DND-41 (cell line): Measurements from ENCODE around the gene NIT1.

Experiments used
- ATAC-seq: fragments of 200-7000 bp; cut with Tn5 transposase; 3 replicates; pipeline ENCODE4 v1.9.1; 2021; ENCODE audit warnings: low read depth; ENCODE audit not compliant: insufficient read depth
- DNase-seq: peaks from one replicate; pipeline ENCODE4 v3.0.0-alpha.2; 2020
- H2AFZ ChIP-seq: 2 replicates; pipeline ENCODE4 v1.6.0; 2012; ENCODE audit warnings: low read depth, low read length
- H3K27ac ChIP-seq: 2 replicates; pipeline ENCODE4 v1.5.1; 2012; ENCODE audit warnings: low read length, inconsistent platforms
- H3K27me3 ChIP-seq: fragments of 200-600 bp; sonication (generic); 2 replicates; pipeline ENCODE4 v1.6.0; 2012; ENCODE audit warnings: low read length, mild to moderate bottlenecking, inconsistent platforms; ENCODE audit not compliant: insufficient read depth, poor library complexity
- H3K36me3 ChIP-seq: 2 replicates; pipeline ENCODE4 v1.5.1; 2012; ENCODE audit warnings: low read length, inconsistent platforms; ENCODE audit not compliant: insufficient read depth
- H3K4me1 ChIP-seq: 2 replicates; pipeline ENCODE4 v1.5.1; 2012; ENCODE audit warnings: mild to moderate bottlenecking, low read length; ENCODE audit not compliant: insufficient read depth
- H3K4me2 ChIP-seq: 2 replicates; pipeline ENCODE4 v1.6.0; 2012; ENCODE audit warnings: mild to moderate bottlenecking, moderate library complexity, low read length, inconsistent platforms; ENCODE audit not compliant: insufficient read depth
- H3K4me3 ChIP-seq, 2 experiments: fragments of 200-600 bp in 1 of 2; shearing (Covaris generic) in 1 of 2; 2 replicates each; pipeline ENCODE4 v1.5.1; 2012 to 2016; ENCODE audit warnings: inconsistent platforms in 2 of 2, low read length in 2 of 2, mild to moderate bottlenecking in 2 of 2, low read depth in 1 of 2, moderate library complexity in 1 of 2
- H3K79me2 ChIP-seq: 2 replicates; pipeline ENCODE4 v1.6.0; 2012; ENCODE audit warnings: low read length, inconsistent platforms; ENCODE audit not compliant: insufficient read depth
- H3K9ac ChIP-seq: 2 replicates; pipeline ENCODE4 v1.6.0; 2012; ENCODE audit warnings: low read depth, mild to moderate bottlenecking, inconsistent platforms, low read length, moderate library complexity
- H3K9me3 ChIP-seq: 2 replicates; pipeline ENCODE4 v1.5.1; 2012; ENCODE audit warnings: low read length, moderate library complexity, mild to moderate bottlenecking, inconsistent platforms; ENCODE audit not compliant: insufficient read depth, severe bottlenecking
- H4K20me1 ChIP-seq: 2 replicates; pipeline ENCODE4 v1.6.0; 2012; ENCODE audit warnings: low read length; ENCODE audit not compliant: insufficient read depth
- CTCF ChIP-seq: IDR thresholded peaks from 2 replicates; pipeline ENCODE4 v1.5.1; 2012; ENCODE audit warnings: borderline replicate concordance, low read length, moderate library complexity, mild to moderate bottlenecking; ENCODE audit not compliant: poor library complexity, severe bottlenecking; ENCODE audit errors: extremely low read depth
- EZH2 ChIP-seq: IDR thresholded peaks from 3 replicates; pipeline ENCODE4 v1.6.1; 2012; ENCODE audit warnings: borderline replicate concordance, low read depth, mild to moderate bottlenecking, moderate library complexity, low read length, inconsistent platforms; ENCODE audit not compliant: severe bottlenecking

Gene NIT1

GRCh38 chr1:161082996-161083747 is 34.7 kb upstream of the NIT1 start:
- Histone ChIP-seq H3K9me3 (no peaks in the 10 kb centered on the region), H3K4me2 (no peak overlapping the region), H3K36me3 (no peaks in the 10 kb centered on the region), H2AFZ (no peak overlapping the region), H3K4me1 (no peaks in the 10 kb centered on the region), H3K27ac (no peak overlapping the region), H3K27me3 (no peaks in the 10 kb centered on the region), H3K4me3 (no peak overlapping the region), H4K20me1 (no peaks in the 10 kb centered on the region), H3K79me2 (no peaks in the 10 kb centered on the region), H3K9ac (no peak overlapping the region)
- DNase-seq, result no peak
- ATAC-seq, result no peak
- TF ChIP-seq CTCF, result no peak
- no peak for TF ChIP-seq EZH2

- no peak overlapping the region for H3K4me3 ChIP-seq
- no peaks in the 10 kb centered on the region for H3K4me1 ChIP-seq
- no peaks in the 10 kb centered on the region for H3K36me3 ChIP-seq
- H3K79me2 ChIP-seq, result no peaks in the 10 kb centered on the region
- no peaks in the 10 kb centered on the region for H3K27me3 ChIP-seq
- H3K9ac ChIP-seq, result no peak overlapping the region
- no peak overlapping the region for H3K27ac ChIP-seq
- TF ChIP-seq CTCF, result no peak
- TF ChIP-seq EZH2, result no peak
- no peak overlapping the region for H3K4me2 ChIP-seq
- no peaks in the 10 kb centered on the region for H3K9me3 ChIP-seq
- H4K20me1 ChIP-seq, result no peaks in the 10 kb centered on the region
- no peak overlapping the region for H2AFZ ChIP-seq
- ATAC-seq (no peak), DNase-seq (no peak)
These were observed 33.9 kb upstream of the NIT1 start for GRCh38 chr1:161083748-161084596.

GRCh38 chr1:161084597-161084988 is 33.3 kb upstream of the NIT1 start:
- Histone ChIP-seq H3K36me3 (no peaks in the 10 kb centered on the region), H4K20me1 (no peaks in the 10 kb centered on the region), H2AFZ (no peak overlapping the region), H3K4me1 (no peaks in the 10 kb centered on the region), H3K27ac (no peak overlapping the region), H3K4me3 (no peak overlapping the region), H3K9ac (no peak overlapping the region), H3K27me3 (no peaks in the 10 kb centered on the region), H3K79me2 (no peaks in the 10 kb centered on the region), H3K9me3 (no peaks in the 10 kb centered on the region), H3K4me2 (no peak overlapping the region)
- TF ChIP-seq EZH2 (no peak), CTCF (no peak)
- DNase-seq (no peak), ATAC-seq (no peak)
